ENCODE results near the gene RBMY1J.
"Not testable (repeated sequence)": the region's sequence is repeated elsewhere in the genome, so short reads cannot be mapped to it uniquely, and the experiment has no call there.

Gene RBMY1J

GRCh38 chrY:22403110-22403509 is at the start of gene RBMY1J:
TSS of gene RBMY1J (plus strand) at chrY:22403410. CDS start at chrY:22405448, 2,038 bp downstream.
- not testable (repeated sequence) for DNase-seq

GRCh38 chrY:22367416-22367815 is 35.8 kb upstream of the RBMY1J start:
- no peak for DNase-seq

- DNase-seq, result no peak
These were observed 32.6 kb upstream of the RBMY1J start for GRCh38 chrY:22370623-22371022.

- no peak for DNase-seq
These were observed 29.7 kb upstream of the RBMY1J start for GRCh38 chrY:22373494-22373893.

GRCh38 chrY:22444718-22445396 is 41.6 kb downstream of the RBMY1J start:
- DNase-seq, result not testable (repeated sequence)

GRCh38 chrY:22455522-22455921 is 52.3 kb downstream of the RBMY1J start:
- not testable (repeated sequence) for DNase-seq

GRCh38 chrY:22461962-22462361 is 58.8 kb downstream of the RBMY1J start:
- not testable (repeated sequence) for DNase-seq

Measured in NCI-H187 (cell line).